Astrocyte (in vitro differentiated cells and primary cell): ENCODE results near the gene STX5.
"Not testable (repeated sequence)": the region's sequence is repeated elsewhere in the genome, so short reads cannot be mapped to it uniquely, and the experiment has no call there.

ENCODE experiments used
- EZH2 ChIP-seq: IDR thresholded peaks from 2 replicates; pipeline ENCODE4 v1.6.1; 2012; ENCODE audit warnings: mild to moderate bottlenecking, low read length, inconsistent platforms; ENCODE audit not compliant: insufficient read depth
- TF ChIP-seq, protein P1 (sequence below): IDR thresholded peaks from 2 replicates; pipeline ENCODE4 v1.5.1; 2011; ENCODE audit warnings: low read depth, mild to moderate bottlenecking, inconsistent platforms, low read length, moderate library complexity; ENCODE audit not compliant: insufficient read depth

DNA sequence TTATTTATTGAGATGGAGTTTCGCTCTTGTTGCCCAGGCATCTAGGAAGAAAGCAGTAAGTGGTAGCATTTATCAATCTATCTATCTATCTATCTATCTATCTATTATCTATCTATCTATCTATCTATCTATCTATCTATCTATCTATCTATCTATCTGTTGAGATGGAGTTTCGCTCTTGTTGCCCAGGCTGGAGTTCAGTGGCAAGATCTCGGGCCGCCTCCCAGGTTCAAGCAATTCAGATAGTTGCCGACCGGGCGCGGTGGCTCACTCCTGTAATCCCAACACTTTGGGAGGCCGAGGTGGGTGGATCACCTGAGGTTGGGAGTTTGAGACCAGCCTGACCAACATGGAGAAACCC is 71.0 kb downstream of the STX5 start:
- TF ChIP-seq, protein P1, sequence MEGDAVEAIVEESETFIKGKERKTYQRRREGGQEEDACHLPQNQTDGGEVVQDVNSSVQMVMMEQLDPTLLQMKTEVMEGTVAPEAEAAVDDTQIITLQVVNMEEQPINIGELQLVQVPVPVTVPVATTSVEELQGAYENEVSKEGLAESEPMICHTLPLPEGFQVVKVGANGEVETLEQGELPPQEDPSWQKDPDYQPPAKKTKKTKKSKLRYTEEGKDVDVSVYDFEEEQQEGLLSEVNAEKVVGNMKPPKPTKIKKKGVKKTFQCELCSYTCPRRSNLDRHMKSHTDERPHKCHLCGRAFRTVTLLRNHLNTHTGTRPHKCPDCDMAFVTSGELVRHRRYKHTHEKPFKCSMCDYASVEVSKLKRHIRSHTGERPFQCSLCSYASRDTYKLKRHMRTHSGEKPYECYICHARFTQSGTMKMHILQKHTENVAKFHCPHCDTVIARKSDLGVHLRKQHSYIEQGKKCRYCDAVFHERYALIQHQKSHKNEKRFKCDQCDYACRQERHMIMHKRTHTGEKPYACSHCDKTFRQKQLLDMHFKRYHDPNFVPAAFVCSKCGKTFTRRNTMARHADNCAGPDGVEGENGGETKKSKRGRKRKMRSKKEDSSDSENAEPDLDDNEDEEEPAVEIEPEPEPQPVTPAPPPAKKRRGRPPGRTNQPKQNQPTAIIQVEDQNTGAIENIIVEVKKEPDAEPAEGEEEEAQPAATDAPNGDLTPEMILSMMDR, result not testable (repeated sequence)
- not testable (repeated sequence) for TF ChIP-seq EZH2
